Duodenal mucosa (tissue), 2 donors: ENCODE data around the gene NSG2.
"Not testable (repeated sequence)": the region's sequence is repeated elsewhere in the genome, so short reads cannot be mapped to it uniquely, and the experiment has no call there.

Source experiments
- H3K27ac ChIP-seq: one replicate; pipeline ENCODE4 v1.7.0; 2013; ENCODE audit warnings: low read depth, low read length
- H3K27me3 ChIP-seq, 2 donors: one replicate each; pipeline ENCODE4 v1.7.0; 2013; ENCODE audit warnings: low read length in 2 of 2, control low read depth in 1 of 2; ENCODE audit not compliant: insufficient read depth in 2 of 2, control insufficient read depth in 1 of 2
- H3K36me3 ChIP-seq, 2 donors: one replicate each; pipeline ENCODE4 v1.7.0; 2013; ENCODE audit warnings: low read length in 2 of 2, control low read depth in 1 of 2; ENCODE audit not compliant: insufficient read depth in 2 of 2, control insufficient read depth in 1 of 2
- H3K4me1 ChIP-seq, 2 donors: one replicate each; pipeline ENCODE4 v1.7.0; 2013; ENCODE audit warnings: low read length in 2 of 2, control low read depth in 1 of 2; ENCODE audit not compliant: insufficient read depth in 2 of 2, control insufficient read depth in 1 of 2
- H3K4me3 ChIP-seq, 2 donors: one replicate each; pipeline ENCODE4 v1.7.0; 2013; ENCODE audit warnings: low read length in 2 of 2, low read depth in 1 of 2
- H3K9ac ChIP-seq, 2 donors: one replicate each; pipeline ENCODE4 v1.7.0; 2013; ENCODE audit warnings: low read length in 2 of 2, low read depth in 1 of 2
- H3K9me3 ChIP-seq, 2 donors: one replicate each; pipeline ENCODE4 v1.7.0; 2013; ENCODE audit warnings: low read length in 2 of 2, control low read depth in 1 of 2; ENCODE audit not compliant: control insufficient read depth in 1 of 2

Gene NSG2

DNA sequence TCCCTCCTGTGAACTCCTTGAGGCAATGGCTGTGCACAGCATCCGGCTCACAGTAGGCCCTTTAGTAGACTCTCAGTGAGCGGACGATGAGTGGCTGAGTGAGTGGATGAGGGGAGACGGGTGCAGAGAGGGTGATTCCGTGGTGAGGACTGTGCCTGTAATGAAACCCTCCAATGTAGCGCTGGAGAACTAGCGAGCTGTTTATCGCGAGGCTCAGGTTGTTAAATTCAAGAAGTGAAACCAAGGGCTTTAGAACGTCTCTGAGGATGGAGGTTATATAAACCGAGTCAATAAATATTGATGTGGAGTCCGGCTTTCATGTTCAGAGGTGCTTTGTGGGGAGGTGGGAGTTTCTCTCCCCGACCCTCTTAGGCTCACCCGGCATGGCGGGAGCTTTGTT is 53.2 kb downstream of the NSG2 start:
- no peak overlapping the region for H3K4me3 ChIP-seq
- H3K9me3 ChIP-seq = no peaks in the 10 kb centered on the region
- H3K9ac ChIP-seq = no peak overlapping the region
- no peaks in the 10 kb centered on the region for H3K27me3 ChIP-seq
- no peak overlapping the region for H3K27ac ChIP-seq
- H3K4me1 ChIP-seq = no peaks in the 10 kb centered on the region
- H3K36me3 ChIP-seq = no peaks in the 10 kb centered on the region

DNA sequence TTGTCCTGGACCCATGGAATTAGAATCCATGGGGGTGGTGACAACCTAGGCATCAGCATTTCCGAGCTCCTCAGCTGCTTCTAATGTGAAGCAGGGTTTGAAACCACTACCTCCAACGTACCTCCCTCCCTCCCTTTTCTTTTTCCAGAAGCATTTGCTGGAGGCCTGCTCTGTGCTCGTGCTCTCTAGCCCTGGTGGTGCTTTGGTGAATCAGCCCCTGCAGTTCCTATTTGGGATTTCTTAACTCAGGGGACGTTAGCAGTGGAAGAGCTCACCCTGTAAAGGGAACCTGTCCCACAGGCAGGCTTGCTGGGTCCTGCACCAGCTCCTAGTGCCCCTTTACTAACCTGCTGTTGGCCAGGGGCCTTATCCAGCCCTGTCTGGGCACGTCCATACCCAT is 55.0 kb downstream of the NSG2 start:
- no peak overlapping the region for H3K4me3 ChIP-seq
- no peaks in the 10 kb centered on the region for H3K4me1 ChIP-seq
- no peak overlapping the region for H3K27ac ChIP-seq

DNA sequence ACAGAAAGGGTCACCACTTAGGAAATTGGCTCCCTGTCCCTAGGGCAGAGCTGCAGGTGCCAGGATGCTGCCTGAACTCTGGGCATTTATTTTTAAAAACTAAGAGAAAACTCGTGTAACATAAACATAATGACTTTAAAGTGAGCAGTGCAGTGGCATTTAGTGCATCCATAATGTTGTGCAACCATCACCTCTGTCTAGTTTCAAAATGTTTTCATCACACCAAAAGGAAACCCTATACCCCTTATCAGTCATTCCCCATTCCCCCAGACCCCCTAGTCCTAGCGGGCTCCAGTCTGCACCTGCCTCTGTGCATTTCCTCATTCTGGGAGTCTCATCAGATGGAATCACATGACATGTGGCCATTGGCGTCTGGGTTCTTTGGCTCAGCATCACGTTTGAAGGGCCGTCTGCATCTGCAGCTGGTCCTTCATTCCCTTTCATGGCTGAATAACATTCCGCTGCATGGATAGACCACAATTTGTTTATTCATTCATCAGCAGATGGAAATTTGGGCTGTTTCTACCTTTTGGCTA is 55.8 kb downstream of the NSG2 start:
- H3K4me3 ChIP-seq = no peak overlapping the region
- no peaks in the 10 kb centered on the region for H3K4me1 ChIP-seq
- no peak overlapping the region for H3K9ac ChIP-seq
- H3K36me3 ChIP-seq = no peaks in the 10 kb centered on the region
- no peaks in the 10 kb centered on the region for H3K9me3 ChIP-seq
- no peak overlapping the region for H3K27ac ChIP-seq
- no peaks in the 10 kb centered on the region for H3K27me3 ChIP-seq

More for the DNA sequence above, 55.0 kb downstream of the NSG2 start:
- H3K36me3 ChIP-seq = no peaks in the 10 kb centered on the region
- no peaks in the 10 kb centered on the region for H3K27me3 ChIP-seq
- H3K9me3 ChIP-seq = no peaks in the 10 kb centered on the region
- H3K9ac ChIP-seq = no peak overlapping the region

DNA sequence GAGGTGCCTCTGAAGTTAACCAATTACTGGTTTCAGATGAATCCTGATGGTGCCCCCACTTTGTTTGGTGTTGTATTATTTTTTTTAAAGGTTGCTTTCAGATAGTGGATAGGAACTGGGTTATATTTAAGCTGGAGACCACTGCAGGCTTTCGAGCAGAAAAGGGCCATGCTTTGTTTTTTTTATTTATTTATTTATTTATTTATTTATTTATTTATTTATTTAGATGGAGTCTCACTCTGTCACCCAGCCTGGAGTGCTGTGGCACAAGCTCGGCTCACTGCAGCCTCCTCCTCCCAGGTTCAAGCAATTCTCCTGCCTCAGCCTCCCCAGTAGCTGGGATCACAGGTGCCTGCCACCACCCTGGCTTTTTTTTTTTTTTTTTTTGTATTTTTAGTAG is 57.1 kb downstream of the NSG2 start:
- H3K9ac ChIP-seq, H3K4me3 ChIP-seq, H3K27me3 ChIP-seq, H3K4me1 ChIP-seq, H3K9me3 ChIP-seq, H3K36me3 ChIP-seq, H3K27ac ChIP-seq: not testable (repeated sequence)

DNA sequence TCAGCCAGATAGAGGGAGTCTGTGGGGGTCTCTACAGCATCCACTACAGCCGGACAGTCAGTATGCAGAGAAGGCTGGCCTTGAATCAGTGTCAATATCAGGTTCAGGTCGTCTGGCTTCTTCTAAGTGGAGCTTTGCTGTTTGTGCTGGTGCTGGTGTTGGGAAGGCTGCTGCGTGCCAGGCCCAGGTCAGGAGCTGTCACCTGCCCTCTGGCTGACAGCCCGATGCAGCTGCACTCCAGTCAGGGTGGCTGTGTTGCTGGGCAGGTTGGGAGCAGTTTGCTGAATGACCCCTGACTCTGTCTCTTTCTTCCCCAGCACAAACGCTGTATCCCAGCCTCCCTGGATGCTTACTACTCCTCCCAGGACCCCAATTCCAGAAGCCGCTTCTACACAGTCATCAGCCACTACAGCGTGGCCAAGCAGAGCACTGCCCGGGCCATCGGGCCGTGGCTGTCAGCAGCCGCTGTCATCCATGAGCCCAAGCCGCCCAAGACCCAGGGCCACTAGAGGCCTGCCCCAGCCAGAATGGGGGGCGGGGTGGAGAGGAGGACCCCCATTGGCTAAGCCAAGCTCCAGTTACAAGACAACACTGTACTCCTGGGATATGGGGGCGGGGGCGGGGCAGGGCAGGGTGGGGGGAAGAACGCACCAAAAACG is 61.6 kb downstream of the NSG2 start:
- H3K4me3 ChIP-seq = no peak overlapping the region
- no peaks in the 10 kb centered on the region for H3K36me3 ChIP-seq
- no peaks in the 10 kb centered on the region for H3K4me1 ChIP-seq
- H3K9me3 ChIP-seq = no peaks in the 10 kb centered on the region
- H3K27me3 ChIP-seq = no peaks in the 10 kb centered on the region
- no peak overlapping the region for H3K9ac ChIP-seq
- H3K27ac ChIP-seq = no peak overlapping the region

DNA sequence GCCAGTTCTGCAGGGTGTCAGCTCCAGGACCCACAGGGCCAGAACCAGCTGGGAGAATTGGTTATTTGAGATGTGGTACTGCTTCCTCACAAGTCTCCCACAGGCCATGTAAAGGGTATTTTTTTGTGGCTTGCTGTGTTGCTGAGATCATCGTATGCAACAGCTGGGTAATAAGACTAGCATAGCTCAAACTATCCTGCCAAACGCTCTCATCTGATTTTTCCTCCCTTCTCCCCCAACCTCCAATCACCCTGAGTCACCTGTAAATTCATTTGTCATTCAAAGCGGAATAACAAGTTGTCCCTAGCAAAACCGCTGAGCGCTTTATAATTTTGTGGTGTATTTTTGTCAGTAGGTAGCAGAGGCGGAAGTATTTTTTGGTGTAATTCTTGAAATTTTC is 63.2 kb downstream of the NSG2 start:
- Histone ChIP-seq H3K9ac (no peak overlapping the region), H3K36me3 (no peaks in the 10 kb centered on the region), H3K27ac (no peak overlapping the region), H3K9me3 (no peaks in the 10 kb centered on the region), H3K27me3 (no peaks in the 10 kb centered on the region), H3K4me3 (no peak overlapping the region), H3K4me1 (no peaks in the 10 kb centered on the region)

DNA sequence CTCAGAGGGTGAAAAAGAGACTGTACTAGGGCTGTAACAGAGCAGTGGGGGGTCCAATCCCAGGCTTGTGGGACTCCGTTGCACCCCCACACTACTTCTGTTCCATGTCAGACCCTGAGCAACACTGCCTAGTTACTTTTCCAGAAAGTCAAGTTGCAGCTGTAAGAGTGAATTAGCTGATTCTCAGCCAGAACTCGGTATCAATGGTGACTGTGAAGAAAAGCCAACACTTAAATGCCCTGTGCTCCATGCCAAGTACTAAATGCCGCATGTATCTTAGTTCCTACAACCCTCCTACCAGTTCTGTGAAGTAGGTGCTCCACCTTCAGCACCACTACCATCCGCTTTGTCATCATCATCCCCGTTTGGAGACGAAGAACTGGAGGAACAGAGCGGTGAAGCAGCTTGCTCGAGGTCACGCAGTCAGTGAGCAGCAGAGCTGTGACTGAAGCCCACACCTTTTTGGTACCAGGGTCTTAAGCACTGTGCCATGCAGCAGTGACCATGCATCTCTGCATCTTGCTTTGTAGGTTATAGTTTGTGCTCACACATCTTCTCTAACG is 64.3 kb downstream of the NSG2 start:
- Histone ChIP-seq H3K27ac (no peak overlapping the region), H3K36me3 (no peaks in the 10 kb centered on the region), H3K27me3 (no peaks in the 10 kb centered on the region), H3K4me3 (no peak overlapping the region), H3K9me3 (no peaks in the 10 kb centered on the region), H3K9ac (no peak overlapping the region), H3K4me1 (no peaks in the 10 kb centered on the region)

DNA sequence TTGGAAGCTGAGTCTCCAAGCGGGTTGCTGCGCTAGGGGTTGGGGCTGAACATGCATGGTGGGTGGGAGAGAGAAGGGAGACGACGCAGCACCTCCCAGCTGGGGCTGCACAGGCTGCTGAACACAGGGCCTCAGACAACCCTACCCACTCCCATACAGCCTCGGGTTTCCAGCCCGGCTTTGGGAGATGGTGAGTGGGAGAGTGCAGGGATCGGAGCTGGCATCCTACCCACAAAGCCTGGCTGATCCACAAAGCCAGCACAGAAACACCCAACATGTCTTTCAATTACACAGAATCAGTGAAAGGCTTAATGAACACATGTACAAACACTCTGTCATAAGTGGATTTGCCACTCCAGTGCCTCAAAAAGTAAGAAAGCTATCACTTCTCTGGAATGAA is 64.8 kb downstream of the NSG2 start:
- H3K4me3 ChIP-seq = no peak overlapping the region
- no peak overlapping the region for H3K9ac ChIP-seq
- no peaks in the 10 kb centered on the region for H3K4me1 ChIP-seq
- no peaks in the 10 kb centered on the region for H3K9me3 ChIP-seq
- no peaks in the 10 kb centered on the region for H3K27me3 ChIP-seq
- no peaks in the 10 kb centered on the region for H3K36me3 ChIP-seq
- no peak overlapping the region for H3K27ac ChIP-seq

DNA sequence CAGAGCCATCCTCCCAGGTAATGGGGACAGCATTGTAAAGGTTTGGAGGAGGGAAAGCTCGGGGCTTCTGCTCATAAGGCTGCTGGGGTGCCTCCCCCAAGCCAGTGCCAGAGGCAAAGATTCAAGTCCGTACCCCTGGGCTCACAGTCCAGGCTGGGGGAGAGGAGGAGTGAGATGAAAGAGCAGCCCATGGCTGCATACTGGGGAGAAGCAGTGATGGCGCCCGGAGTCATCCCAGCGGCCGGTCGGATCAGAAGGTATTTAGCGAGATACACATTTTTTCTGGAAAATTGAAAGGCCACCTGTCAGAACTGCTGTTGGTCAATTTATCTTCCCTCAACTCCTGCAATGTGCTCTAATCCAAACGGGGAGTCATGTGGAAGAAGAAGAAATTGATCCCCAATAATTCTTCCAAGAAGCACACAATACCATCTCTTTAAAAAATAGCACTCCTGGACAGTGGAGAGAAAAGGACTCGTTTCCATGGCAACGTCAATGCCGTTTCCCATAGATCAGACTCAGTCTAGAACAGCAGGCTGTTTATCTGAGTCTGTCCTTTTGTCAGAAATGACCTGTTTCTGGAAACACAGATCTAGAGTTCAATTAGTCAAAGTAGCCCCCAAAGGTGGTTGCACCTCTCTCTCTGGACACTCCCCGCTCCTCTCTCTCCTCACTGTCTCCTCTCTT is 65.9 kb downstream of the NSG2 start:
- Histone ChIP-seq H3K27ac (no peak overlapping the region), H3K27me3 (no peaks in the 10 kb centered on the region), H3K9ac (no peak overlapping the region), H3K4me3 (no peak overlapping the region), H3K36me3 (no peaks in the 10 kb centered on the region), H3K9me3 (no peaks in the 10 kb centered on the region), H3K4me1 (no peaks in the 10 kb centered on the region)

DNA sequence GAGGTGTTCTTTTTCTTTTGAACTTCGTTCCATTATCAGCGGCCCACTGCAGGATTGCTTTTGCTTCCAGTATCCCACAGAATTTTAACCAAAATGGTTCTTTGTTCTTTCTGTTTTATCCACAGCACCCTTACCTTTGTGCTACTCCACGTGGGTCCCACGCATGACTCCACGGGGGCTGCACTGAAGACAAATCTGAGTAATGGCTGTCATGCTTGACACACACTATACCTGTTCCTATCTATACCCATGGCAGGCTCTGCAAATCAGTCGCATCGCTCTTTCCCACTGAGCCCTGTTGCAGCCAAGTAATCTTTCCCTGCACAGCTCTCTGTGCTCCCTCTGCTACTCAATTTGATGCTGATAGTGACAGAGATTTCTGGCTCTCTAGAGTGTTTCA is 69.7 kb downstream of the NSG2 start:
- Histone ChIP-seq H3K9ac (no peak overlapping the region), H3K4me3 (no peak overlapping the region), H3K9me3 (no peaks in the 10 kb centered on the region), H3K27ac (no peak overlapping the region), H3K36me3 (no peaks in the 10 kb centered on the region), H3K4me1 (no peaks in the 10 kb centered on the region), H3K27me3 (no peaks in the 10 kb centered on the region)
